AG04450 (cell line): Measurements from ENCODE around the gene KDM3B. TPM values are rescaled to one million over a fixed set of nuclear protein-coding genes. Genes with fewer than 3 reads are reported as not detected.
A peak's percentile ranks its signal among the peaks of the same experiment; 100 is the strongest.

Experiments used
- CTCF ChIA-PET: fragments of 300-600, 350-600 bp; formaldehyde crosslinking; extraction: SDS; loops from one replicate; lab custom pipeline; 2022; ENCODE audit warnings: antibody characterized with exemption, inconsistent platforms; lab: Charles Lee
- POLR2A ChIA-PET: fragments of 350-600 bp; formaldehyde crosslinking; extraction: SDS; loops from one replicate; lab custom pipeline; 2021; ENCODE audit warnings: antibody characterized with exemption, inconsistent platforms; lab: Yijun Ruan, JAX
- DNase-seq: peaks from one replicate; pipeline ENCODE4 v3.0.0-alpha.2; 2011; ENCODE audit warnings: low read depth, low spot score
- H3K27ac ChIP-seq: one replicate; pipeline ENCODE4 v1.5.1; 2012; ENCODE audit warnings: low read depth, low read length, control low read depth
- H3K27me3 ChIP-seq: one replicate; pipeline ENCODE4 v1.6.0; 2012; ENCODE audit warnings: low read length; ENCODE audit not compliant: control insufficient read depth, insufficient read depth
- H3K4me3 ChIP-seq: 2 replicates; pipeline ENCODE4 v1.5.1; 2011; ENCODE audit warnings: mild to moderate bottlenecking, low read depth, low read length, control low read depth
- H3K9me3 ChIP-seq: 2 replicates; pipeline ENCODE4 v1.5.1; 2012; ENCODE audit warnings: low read length; ENCODE audit not compliant: control insufficient read depth, insufficient read depth
- CTCF ChIP-seq: IDR thresholded peaks from 2 replicates; pipeline ENCODE4 v1.5.1; 2011; ENCODE audit warnings: low read depth, low read length, control low read depth, inconsistent platforms
- polyA plus RNA-seq: library from polyadenylated mRNA; depleted of rRNA; stranded (reverse); fragments of >200 nt; gene quantifications from 2 replicates; pipeline ENCODE4 v1.2.3, GENCODE V29; 2011

The KDM3B gene
- polyA plus RNA-seq, 1 experiment, result 32.7 TPM

DNA sequence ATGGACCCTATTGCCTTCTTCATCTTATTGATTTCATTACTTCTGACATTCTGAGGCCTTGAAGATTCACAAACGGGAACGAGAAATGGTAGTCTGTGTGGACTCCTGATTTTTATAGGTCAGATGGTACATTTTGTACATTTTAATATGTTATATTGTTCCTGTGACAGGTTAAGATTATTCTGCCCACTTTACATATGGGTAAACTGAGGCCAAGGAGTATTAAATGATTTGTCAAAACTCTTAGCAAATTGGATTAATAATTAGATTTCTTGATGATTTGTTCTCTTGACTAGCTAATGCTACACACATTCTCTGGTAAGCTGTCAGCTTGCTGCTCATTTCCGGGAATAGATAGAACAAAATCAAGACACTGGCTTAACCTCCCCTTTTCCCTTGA, 12.5 kb upstream of the KDM3B start:
- CTCF ChIA-PET, result interaction anchor here (0.6 to 7.9 kb wide), 4 partner anchors 12 to 359 kb away, joined by 3 to 169 read pairs (median 8); partner anchors contain the start of gene KDM3B
- no peak for TF ChIP-seq CTCF
- Histone ChIP-seq H3K27me3 (no peaks in the 10 kb centered on the region), H3K4me3 (peak overlapping the region; percentile 91), H3K27ac (no peak overlapping the region), H3K9me3 (no peaks in the 10 kb centered on the region; the same call in 1 of the 2 replicates)
- DNase-seq, result no peak
- POLR2A ChIA-PET, result interaction anchor here (0.6 to 3.1 kb wide), 2 partner anchors 13 to 163 kb away, joined by 4 to 88 read pairs; partner anchors contain the start of gene KDM3B

GRCh38 chr5:138344887-138345622, 7.4 kb upstream of the KDM3B start:
- CTCF ChIA-PET, result interaction anchor here (2.1 kb wide), 1 partner anchor 9 kb away, joined by 6 read pairs; no protein-coding TSS in a partner anchor
- no peak for DNase-seq

DNA sequence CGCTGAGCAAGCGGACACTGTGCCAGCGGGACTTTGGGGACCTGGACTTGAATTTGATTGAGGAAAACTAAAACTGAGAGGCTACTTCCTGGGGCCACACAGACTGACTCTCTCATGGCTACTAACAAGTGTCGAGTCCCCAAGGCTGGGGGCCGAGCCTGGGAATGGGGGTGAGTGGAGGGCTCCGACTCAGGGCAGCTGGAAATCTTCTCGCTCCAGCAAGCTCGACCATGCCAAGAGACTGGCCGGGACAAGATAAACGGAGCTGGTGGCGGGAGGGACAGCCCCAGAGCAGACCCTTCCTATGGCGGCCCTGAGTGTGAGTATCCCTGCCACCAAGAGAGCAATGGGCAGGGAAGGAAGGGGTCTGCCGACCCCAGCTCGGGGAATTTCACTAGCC, 5.6 kb upstream of the KDM3B start:
- no peak for DNase-seq
- peaks cover under 1% of the 10 kb centered on the region for H3K9me3 ChIP-seq
- H3K27ac ChIP-seq, result no peak overlapping the region
- ChIA-PET CTCF (no interaction called here), POLR2A (no interaction called here)
- no peak overlapping the region for H3K4me3 ChIP-seq
- H3K27me3 ChIP-seq, result no peaks in the 10 kb centered on the region
- TF ChIP-seq CTCF, result no peak

More at GRCh38 chr5:138344887-138345622, 7.4 kb upstream of the KDM3B start:
- POLR2A ChIA-PET, result no interaction called here
- Histone ChIP-seq H3K4me3 (no peak overlapping the region), H3K27ac (no peak overlapping the region), H3K9me3 (no peaks in the 10 kb centered on the region; the same call in 1 of the 2 replicates), H3K27me3 (no peaks in the 10 kb centered on the region)
- TF ChIP-seq CTCF, result no peak

- TF ChIP-seq CTCF, result no peak
- POLR2A ChIA-PET, result interaction anchor here (5.9 kb wide), 1 partner anchor 12 kb away, joined by 88 read pairs; the partner anchor contains the start of gene FAM53C
Measured at GRCh38 chr5:138349852-138350562, 2.5 kb upstream of the KDM3B start.

GRCh38 chr5:138350563-138350890, 2.0 kb upstream of the KDM3B start:
- CTCF ChIA-PET, result interaction anchor here (1.0 to 4.8 kb wide), 3 partner anchors 11 to 315 kb away, joined by 3 to 169 read pairs (median 34); partner anchors contain the start of gene FAM53C
- POLR2A ChIA-PET, result interaction anchor here (5.9 kb wide), 1 partner anchor 12 kb away, joined by 88 read pairs; the partner anchor contains the start of gene FAM53C
- Histone ChIP-seq H3K4me3 (no peak overlapping the region), H3K9me3 (peaks cover 6% of the 10 kb centered on the region), H3K27ac (no peak overlapping the region), H3K27me3 (no peaks in the 10 kb centered on the region)
- TF ChIP-seq CTCF, result no peak
- no peak for DNase-seq

More at GRCh38 chr5:138349852-138350562, 2.5 kb upstream of the KDM3B start:
- Histone ChIP-seq H3K27ac (no peak overlapping the region), H3K4me3 (no peak overlapping the region), H3K27me3 (no peaks in the 10 kb centered on the region), H3K9me3 (peaks cover 6% of the 10 kb centered on the region)
- no peak for DNase-seq
- CTCF ChIA-PET, result interaction anchor here (1.0 to 4.8 kb wide), 3 partner anchors 10 to 314 kb away, joined by 3 to 169 read pairs (median 34); partner anchors contain the start of gene FAM53C
